BLaER1 (cell line): ENCODE results near the gene CHST15.

Experiments
- H3K27ac ChIP-seq: shearing (Covaris generic); formaldehyde crosslinking; 2 replicates; pipeline ENCODE4 v1.8.1; 2022
- H3K27me3 ChIP-seq: shearing (Covaris generic); formaldehyde crosslinking; 2 replicates; pipeline ENCODE4 v1.8.1; 2022
- H3K36me3 ChIP-seq: shearing (Covaris generic); formaldehyde crosslinking; 2 replicates; pipeline ENCODE4 v1.8.1; 2022
- H3K4me1 ChIP-seq: shearing (Covaris generic); formaldehyde crosslinking; 2 replicates; pipeline ENCODE4 v1.8.1; 2022
- H3K4me2 ChIP-seq: shearing (Covaris generic); formaldehyde crosslinking; 2 replicates; pipeline ENCODE4 v1.8.1; 2022
- H3K4me3 ChIP-seq: shearing (Covaris generic); formaldehyde crosslinking; 2 replicates; pipeline ENCODE4 v1.8.1; 2022
- H3K9ac ChIP-seq: shearing (Covaris generic); formaldehyde crosslinking; 2 replicates; pipeline ENCODE4 v1.8.1; 2022
- H3K9me3 ChIP-seq: shearing (Covaris generic); formaldehyde crosslinking; 2 replicates; pipeline ENCODE4 v1.8.1; 2022
- H4K20me1 ChIP-seq: shearing (Covaris generic); formaldehyde crosslinking; 2 replicates; pipeline ENCODE4 v1.8.1; 2022
- Cebpa-rat ChIP-seq: shearing (Covaris generic); IDR thresholded peaks from 2 replicates; pipeline ENCODE4 v1.8.1; 2022

CHST15 gene

DNA sequence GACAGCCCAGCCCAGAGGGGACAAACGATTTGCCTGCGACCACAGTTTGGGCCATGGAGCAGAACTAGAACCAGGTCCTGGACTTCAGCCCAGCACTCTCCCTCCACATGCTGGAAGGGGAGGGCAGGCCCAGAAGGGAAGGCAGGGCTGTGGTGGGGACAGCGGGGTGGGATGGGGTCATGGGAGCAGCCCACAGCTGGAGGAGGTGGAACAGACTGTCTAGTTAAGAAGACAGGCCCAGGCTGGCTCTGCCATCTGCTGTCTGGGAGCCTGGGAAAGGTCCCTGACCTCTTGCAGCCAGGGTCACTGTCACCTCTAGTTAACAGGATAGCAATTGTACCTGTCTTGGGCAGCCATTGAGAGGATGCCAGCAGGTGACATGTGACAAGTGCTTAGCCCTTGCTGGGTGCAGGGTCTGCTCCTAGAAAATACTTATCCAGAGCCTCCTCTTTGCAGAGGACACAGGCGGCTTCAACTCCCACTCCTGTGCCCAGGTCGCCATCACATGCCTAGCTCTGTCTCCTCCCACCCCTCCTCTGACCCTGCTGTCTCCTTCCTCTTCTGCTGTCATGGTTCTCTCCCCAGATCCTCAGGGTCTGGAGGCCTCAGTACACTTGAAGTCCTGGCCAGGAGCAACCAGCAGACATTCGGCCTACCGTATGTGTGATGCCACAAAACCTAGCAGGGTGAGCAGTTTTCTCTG, 37.0 kb upstream of the CHST15 start:
- Histone ChIP-seq H3K27me3 (no peaks in the 10 kb centered on the region), H3K9me3 (no peaks in the 10 kb centered on the region)

DNA sequence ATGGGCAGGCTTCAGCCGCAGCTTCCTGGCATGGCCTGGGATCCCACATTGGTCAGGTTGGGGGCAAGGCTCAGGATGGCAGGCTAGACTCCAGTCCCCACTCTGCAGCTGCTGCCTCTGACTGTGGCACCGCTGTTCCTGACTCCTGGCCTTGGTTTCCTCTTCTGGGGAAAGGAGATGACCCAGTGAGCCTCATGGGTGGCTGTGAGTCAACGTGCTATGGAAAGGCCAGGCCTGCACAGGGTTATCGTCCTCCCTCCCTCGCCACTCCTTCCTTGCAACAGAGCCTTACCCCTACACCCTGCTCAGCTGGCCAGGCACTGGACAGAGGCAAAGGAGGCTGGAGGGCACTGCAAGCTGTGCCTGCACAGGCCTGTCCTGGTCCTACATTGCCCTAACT, 36.1 kb upstream of the CHST15 start:
- peaks cover 65% of the 10 kb centered on the region for H3K4me1 ChIP-seq
- no peaks in the 10 kb centered on the region for H4K20me1 ChIP-seq
- H3K27ac ChIP-seq, result no peak overlapping the region
- H3K4me3 ChIP-seq, result no peak overlapping the region
- TF ChIP-seq Cebpa-rat, result no peak
- no peaks in the 10 kb centered on the region for H3K27me3 ChIP-seq
- H3K4me2 ChIP-seq, result peak overlapping the region; percentile 17; the same call in 1 of the 2 replicates
- H3K9me3 ChIP-seq, result no peaks in the 10 kb centered on the region
- no peaks in the 10 kb centered on the region for H3K36me3 ChIP-seq
- no peak overlapping the region for H3K9ac ChIP-seq

More for the DNA sequence above, 37.0 kb upstream of the CHST15 start:
- Histone ChIP-seq H3K9ac (no peak overlapping the region), H4K20me1 (no peaks in the 10 kb centered on the region), H3K4me2 (0 out of 2 replicates have a peak overlapping the region, but pooled peaks have one; percentile 6), H3K27ac (no peak overlapping the region), H3K4me3 (no peak overlapping the region), H3K4me1 (peaks cover 56% of the 10 kb centered on the region), H3K36me3 (no peaks in the 10 kb centered on the region)
- no peak for TF ChIP-seq Cebpa-rat

DNA sequence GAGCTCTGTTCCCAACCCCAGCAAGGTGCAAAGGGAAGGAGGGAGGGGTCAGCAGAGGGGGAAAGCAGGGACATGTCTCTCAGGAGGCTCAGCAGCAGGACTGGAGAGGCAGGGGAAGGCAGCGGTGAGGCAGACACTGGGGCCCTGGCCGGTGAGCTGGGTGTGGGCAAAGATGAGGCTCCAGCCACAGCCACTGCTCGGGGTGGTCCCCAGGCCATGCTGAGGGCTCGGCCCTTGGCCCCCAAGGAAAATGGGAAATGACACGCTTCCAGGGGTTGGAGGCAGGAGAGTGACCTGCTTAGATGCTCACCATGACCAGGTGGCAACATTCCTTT, 35.4 kb upstream of the CHST15 start:
- Histone ChIP-seq H3K4me3 (no peak overlapping the region), H3K4me2 (peak overlapping the region; percentile 56), H3K9me3 (no peaks in the 10 kb centered on the region), H3K27ac (peak overlapping the region; percentile 68; the same call in 1 of the 2 replicates), H3K4me1 (peaks cover 72% of the 10 kb centered on the region), H3K27me3 (no peaks in the 10 kb centered on the region), H3K9ac (no peak overlapping the region), H3K36me3 (no peaks in the 10 kb centered on the region), H4K20me1 (no peaks in the 10 kb centered on the region)
- no peak for TF ChIP-seq Cebpa-rat

DNA sequence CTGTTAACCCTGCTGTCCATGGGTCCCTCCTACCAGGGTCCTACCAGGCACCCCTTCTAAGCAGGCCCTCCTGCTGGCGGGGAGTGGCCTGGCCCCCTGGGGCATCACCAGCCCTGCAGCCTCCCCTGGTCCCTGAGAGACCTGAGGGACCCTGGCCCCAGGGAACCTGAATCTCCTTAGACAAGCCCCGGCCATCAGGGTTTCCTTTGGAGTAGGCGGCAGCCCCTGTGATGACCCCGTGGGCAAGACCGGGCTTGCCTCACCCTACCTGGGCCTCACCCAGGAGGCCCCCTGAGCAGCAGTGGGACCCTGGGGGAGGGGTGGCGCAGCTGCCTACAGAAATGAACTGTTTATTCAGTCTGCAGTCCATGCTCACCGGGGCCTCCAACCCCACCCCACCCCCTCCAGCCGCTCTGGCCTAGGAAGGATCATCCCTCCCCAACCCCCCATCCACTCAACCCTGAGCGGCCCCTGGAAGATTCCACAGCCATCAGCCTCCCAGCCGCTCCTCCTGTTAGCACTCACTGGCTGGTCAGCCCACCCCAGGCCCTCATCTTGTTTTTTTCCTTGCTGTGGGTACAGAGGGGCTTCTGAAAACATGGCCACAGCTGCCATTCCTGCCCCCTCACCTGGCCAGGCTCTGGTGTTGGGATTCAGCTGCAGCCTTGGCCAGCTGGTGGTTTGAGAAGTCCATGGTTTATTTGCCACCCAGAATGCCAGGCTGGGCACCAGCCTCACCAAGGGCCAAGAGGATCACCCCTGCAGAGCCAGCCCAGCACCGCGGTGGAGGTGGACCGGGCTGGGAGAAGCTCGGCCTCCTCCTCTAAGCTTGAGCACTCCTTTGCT, 34.8 kb upstream of the CHST15 start:
- Histone ChIP-seq H3K27ac (peak overlapping the region; percentile 68), H3K27me3 (no peaks in the 10 kb centered on the region), H3K36me3 (no peaks in the 10 kb centered on the region), H3K9ac (no peak overlapping the region), H3K9me3 (no peaks in the 10 kb centered on the region), H3K4me3 (no peak overlapping the region), H3K4me2 (peak overlapping the region; percentile 56), H3K4me1 (peaks cover 78% of the 10 kb centered on the region), H4K20me1 (no peaks in the 10 kb centered on the region)
- TF ChIP-seq Cebpa-rat, result no peak

DNA sequence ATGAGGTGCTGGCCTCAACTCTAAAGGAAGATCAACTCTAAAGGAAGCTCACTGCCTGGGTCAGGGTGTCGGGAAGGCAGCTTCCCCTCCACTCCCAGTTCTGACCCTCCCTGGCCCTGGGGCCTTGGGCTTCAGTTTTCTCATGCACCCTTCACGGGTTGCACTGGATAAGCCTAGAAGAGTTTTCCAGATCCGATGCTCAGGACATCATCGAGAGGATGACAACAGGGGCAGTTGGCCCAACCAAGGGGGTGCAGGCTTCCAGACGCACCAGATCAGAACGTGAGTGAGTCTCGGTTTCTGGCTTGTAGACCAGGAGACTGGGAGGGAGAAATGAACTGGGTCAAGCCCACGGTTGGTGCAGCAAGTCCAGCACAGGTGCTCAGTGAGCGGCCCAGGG, 34.2 kb upstream of the CHST15 start:
- no peaks in the 10 kb centered on the region for H3K27me3 ChIP-seq
- TF ChIP-seq Cebpa-rat, result no peak
- H4K20me1 ChIP-seq, result no peaks in the 10 kb centered on the region
- no peak overlapping the region for H3K4me3 ChIP-seq
- H3K9ac ChIP-seq, result no peak overlapping the region; the same call in 1 of the 2 replicates
- H3K4me1 ChIP-seq, result peaks cover 84% of the 10 kb centered on the region
- H3K4me2 ChIP-seq, result peak overlapping the region; percentile 56
- peak overlapping the region; percentile 68 for H3K27ac ChIP-seq
- no peaks in the 10 kb centered on the region for H3K36me3 ChIP-seq
- H3K9me3 ChIP-seq, result no peaks in the 10 kb centered on the region

DNA sequence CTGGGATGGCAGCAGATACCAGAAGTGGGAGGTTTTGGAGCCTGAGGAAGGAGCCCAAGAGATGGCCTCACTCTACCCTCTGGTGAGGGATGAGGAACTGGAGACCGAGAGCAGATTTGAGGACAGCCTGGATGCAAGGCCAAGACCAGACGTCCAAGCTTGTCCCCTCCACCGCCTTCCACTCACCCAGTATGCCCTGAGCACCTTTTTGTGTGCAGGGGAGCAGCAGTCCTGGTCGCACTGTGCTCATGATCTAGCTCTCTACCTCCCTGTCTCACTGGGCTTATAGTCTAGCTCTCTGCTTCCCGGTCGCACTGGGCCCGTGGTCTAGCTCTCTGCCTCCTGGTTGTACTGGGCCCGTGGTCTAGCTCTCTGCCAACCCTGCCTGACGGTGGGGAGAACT, 33.6 kb upstream of the CHST15 start:
- Histone ChIP-seq H3K27ac (peak overlapping the region; percentile 68), H3K27me3 (no peaks in the 10 kb centered on the region), H3K9me3 (no peaks in the 10 kb centered on the region), H3K9ac (no peak overlapping the region; the same call in 1 of the 2 replicates), H3K4me3 (no peak overlapping the region), H3K4me1 (peaks cover 90% of the 10 kb centered on the region), H3K4me2 (peak overlapping the region; percentile 56), H4K20me1 (no peaks in the 10 kb centered on the region), H3K36me3 (no peaks in the 10 kb centered on the region)
- TF ChIP-seq Cebpa-rat, result no peak

DNA sequence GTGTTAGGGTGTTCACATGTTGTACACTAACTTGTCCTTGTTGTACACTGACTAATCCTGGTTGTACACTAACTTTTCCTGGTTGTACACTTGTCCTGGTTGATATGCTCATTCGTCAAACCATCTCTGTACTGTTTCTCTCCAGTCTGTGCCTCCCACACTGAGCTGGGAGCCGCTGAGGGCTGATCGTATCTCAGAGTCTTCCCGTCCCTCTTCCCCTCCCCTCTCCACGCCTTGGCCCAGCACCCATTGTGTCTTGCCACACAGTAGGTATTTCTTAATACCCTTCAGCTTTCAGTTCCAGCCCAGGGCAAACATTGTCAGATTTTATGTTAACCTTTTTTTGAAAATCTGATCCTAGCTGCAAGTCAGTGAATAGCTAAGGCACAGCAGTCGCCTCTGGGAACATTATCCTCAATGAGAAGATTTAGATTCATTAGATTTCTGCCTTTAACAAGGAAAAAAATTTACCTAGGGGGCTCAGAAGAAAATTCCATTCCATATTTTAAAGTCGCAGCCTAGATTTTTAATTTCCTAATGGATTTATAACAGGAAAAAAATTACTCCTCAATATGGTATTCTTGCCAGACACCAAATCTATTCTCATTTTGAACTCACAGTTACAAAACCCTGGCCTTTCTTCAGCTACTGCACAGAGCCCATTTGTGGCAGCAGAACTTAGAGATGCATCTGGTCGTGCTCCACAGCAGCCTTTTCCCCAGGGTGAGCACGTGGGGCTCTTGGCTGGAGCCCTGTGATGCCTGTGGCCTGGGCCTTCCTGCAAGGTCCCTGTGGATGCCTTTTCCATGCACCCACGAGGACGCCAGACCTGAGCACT, 33.0 kb upstream of the CHST15 start:
- Histone ChIP-seq H3K4me1 (peaks cover 96% of the 10 kb centered on the region), H3K4me2 (peak overlapping the region; percentile 56), H3K27me3 (no peaks in the 10 kb centered on the region), H3K9ac (no peak overlapping the region), H3K9me3 (no peaks in the 10 kb centered on the region), H3K4me3 (no peak overlapping the region), H4K20me1 (no peaks in the 10 kb centered on the region), H3K27ac (peak overlapping the region; percentile 68), H3K36me3 (no peaks in the 10 kb centered on the region)
- TF ChIP-seq Cebpa-rat, result no peak

DNA sequence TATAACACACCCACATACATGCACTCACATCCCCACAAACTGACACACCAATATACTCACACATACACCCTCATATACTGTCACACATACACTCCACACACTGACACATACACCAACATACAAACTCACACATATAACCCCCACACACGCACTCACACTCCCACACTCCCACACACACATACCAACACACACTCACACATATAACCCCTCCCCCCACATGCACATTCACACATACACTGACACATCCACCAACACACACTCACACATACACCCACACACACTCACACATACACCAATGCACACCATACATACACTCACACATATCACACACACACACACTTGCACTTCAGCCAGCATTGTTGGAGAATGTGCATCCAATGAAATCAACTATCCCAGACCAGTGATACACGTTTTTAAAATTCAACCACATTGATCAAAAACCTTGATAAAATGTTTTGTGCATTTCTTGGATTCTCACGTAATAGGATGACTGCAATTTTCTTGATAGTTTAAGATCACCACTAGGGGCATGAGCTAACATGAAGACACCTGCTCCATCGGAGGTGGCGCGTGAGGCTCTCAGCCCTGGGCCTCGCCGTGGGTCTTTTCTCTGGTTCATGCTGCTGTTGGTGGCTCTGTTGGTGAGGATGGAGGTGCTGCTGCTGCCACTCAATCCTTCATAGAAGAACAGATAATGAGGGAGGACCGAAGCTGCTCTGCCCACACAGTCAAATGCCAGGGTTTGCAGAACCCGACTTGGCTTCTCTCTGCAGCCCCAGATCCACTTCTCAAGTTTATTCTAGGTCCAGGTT, 32.1 kb upstream of the CHST15 start:
- Histone ChIP-seq H3K27ac (peak overlapping the region; percentile 52), H4K20me1 (no peaks in the 10 kb centered on the region), H3K9ac (no peak overlapping the region), H3K4me1 (peaks cover 94% of the 10 kb centered on the region), H3K4me3 (no peak overlapping the region), H3K36me3 (no peaks in the 10 kb centered on the region), H3K9me3 (no peaks in the 10 kb centered on the region), H3K27me3 (no peaks in the 10 kb centered on the region), H3K4me2 (peak overlapping the region; percentile 56)
- no peak for TF ChIP-seq Cebpa-rat

DNA sequence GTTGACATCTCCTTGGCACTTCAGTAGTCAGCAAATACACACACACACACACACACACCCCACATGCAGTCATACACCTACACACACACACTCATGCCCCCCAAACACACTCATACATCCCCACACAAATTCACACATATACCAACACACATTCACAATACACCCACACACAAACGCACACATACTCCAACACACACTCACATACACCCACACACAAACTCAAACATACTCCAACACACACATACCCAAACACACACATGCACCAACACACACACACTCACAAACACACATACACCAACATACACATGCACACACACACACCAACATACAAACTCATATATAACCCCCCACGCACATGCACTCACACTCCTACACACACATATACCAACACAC, 31.4 kb upstream of the CHST15 start:
- Histone ChIP-seq H3K9me3 (no peaks in the 10 kb centered on the region), H3K9ac (no peak overlapping the region), H3K27ac (0 out of 2 replicates have a peak overlapping the region, but pooled peaks have one; percentile 39), H3K4me2 (peak overlapping the region; percentile 71; the same call in 1 of the 2 replicates), H3K4me1 (peaks cover 96% of the 10 kb centered on the region), H3K4me3 (no peak overlapping the region), H3K27me3 (no peaks in the 10 kb centered on the region), H3K36me3 (no peaks in the 10 kb centered on the region), H4K20me1 (no peaks in the 10 kb centered on the region)
- no peak for TF ChIP-seq Cebpa-rat
